Bronchial epithelial cell (primary cell): Measurements from ENCODE around the gene ZFAND5. TPM values are rescaled to one million over a fixed set of nuclear protein-coding genes. Genes with fewer than 3 reads are reported as not detected.

Experiments
- DNase-seq: peaks from one replicate; pipeline ENCODE4 v3.0.0-alpha.2; 2010; ENCODE audit warnings: low read depth
- FAIRE-seq: peaks from 2 replicates; lab custom pipeline; 2011; peaks lifted over from hg19 to GRCh38; lab: Jason Lieb, UNC
- H3K27me3 ChIP-seq: 2 replicates; pipeline ENCODE4 v1.5.1; 2011; ENCODE audit warnings: low read length; ENCODE audit not compliant: control insufficient read depth, insufficient read depth
- H3K36me3 ChIP-seq: 2 replicates; pipeline ENCODE4 v1.5.1; 2011; ENCODE audit warnings: low read length; ENCODE audit not compliant: control insufficient read depth, insufficient read depth
- H3K4me3 ChIP-seq: 2 replicates; pipeline ENCODE4 v1.5.1; 2011; ENCODE audit warnings: mild to moderate bottlenecking, low read depth, low read length, control low read depth
- CTCF ChIP-seq: IDR thresholded peaks from 2 replicates; pipeline ENCODE4 v1.5.1; 2011; ENCODE audit warnings: mild to moderate bottlenecking, moderate library complexity, low read length, control low read depth, inconsistent platforms; ENCODE audit not compliant: insufficient read depth, severe bottlenecking
- total RNA-seq: library from RNA; depleted of rRNA; stranded (reverse); fragments of >200 nt; gene quantifications from 2 replicates; pipeline ENCODE4 v1.2.1, GENCODE V29; 2014

The ZFAND5 gene
- total RNA-seq, 1 donor from 2014 or later, result 36.1 TPM

DNA sequence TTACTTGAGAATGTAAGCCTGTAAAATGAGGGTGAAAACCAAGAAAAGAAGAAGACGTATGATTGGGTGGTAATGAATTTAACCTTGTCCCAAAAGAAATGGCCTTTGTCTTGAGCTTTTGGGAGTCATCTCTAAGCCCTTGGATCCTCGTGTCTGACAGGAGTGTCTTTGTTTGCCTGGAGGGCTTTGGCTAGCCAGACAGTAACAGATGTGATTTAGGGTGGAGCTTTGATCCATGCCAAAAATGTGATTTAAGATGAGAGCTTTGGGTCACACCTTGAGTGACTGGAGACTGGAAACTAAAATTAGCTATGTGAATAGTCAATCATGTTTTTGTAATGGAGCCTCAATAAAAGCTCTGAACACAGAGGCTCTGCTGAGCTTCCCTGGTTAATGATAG is 25.9 kb upstream of the ZFAND5 start:
- FAIRE-seq, result no peak
- no peak for TF ChIP-seq CTCF
- DNase-seq, result no peak
- Histone ChIP-seq H3K4me3 (no peak overlapping the region), H3K36me3 (no peaks in the 10 kb centered on the region), H3K27me3 (no peaks in the 10 kb centered on the region)

- no peak overlapping the region for H3K4me3 ChIP-seq
- no peaks in the 10 kb centered on the region for H3K27me3 ChIP-seq
- DNase-seq (no peak), FAIRE-seq (no peak)
- no peaks in the 10 kb centered on the region for H3K36me3 ChIP-seq
- TF ChIP-seq CTCF, result no peak
These were observed 21.2 kb upstream of the ZFAND5 start for GRCh38 chr9:72386186-72386585.

DNA sequence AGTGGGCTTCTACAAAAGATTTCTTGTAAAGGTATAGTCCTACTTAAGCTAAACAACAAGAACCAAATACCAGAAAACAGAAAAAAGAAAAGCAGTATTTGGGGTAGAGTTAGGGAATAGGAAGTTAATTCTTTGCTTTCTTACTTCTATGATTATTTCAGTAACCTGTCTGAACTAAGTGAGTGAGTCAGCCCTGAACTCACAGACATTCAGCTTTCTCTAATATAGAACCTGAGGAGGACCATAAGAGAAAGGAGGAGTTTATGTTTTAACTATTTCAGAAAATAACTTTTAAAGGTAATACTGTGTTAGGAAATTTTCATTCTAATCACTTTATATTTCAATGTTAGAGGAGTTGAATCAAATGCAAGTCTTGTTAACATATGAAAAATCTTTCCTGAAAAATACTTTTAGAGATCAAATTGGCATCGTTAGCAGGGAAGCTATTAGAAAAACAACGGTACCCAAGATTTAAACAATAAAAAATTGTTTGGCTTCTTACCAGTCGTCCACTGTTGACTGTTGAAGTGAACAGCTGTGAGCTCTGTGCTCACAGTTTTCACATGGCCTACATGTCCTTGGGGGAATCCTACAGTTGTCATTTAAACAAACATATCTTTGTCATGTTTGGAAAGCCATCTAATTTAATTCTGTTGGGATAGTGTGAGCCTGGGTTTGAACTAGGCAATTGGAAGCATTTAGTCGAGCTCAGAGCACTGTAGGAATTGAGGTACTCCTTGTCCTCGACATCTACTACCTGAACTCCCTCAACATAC is 19.9 kb upstream of the ZFAND5 start:
- H3K36me3 ChIP-seq, result no peaks in the 10 kb centered on the region
- no peak overlapping the region for H3K4me3 ChIP-seq
- H3K27me3 ChIP-seq, result no peaks in the 10 kb centered on the region
- no peak for TF ChIP-seq CTCF
- DNase-seq (peak; percentile 40), FAIRE-seq (no peak)

DNA sequence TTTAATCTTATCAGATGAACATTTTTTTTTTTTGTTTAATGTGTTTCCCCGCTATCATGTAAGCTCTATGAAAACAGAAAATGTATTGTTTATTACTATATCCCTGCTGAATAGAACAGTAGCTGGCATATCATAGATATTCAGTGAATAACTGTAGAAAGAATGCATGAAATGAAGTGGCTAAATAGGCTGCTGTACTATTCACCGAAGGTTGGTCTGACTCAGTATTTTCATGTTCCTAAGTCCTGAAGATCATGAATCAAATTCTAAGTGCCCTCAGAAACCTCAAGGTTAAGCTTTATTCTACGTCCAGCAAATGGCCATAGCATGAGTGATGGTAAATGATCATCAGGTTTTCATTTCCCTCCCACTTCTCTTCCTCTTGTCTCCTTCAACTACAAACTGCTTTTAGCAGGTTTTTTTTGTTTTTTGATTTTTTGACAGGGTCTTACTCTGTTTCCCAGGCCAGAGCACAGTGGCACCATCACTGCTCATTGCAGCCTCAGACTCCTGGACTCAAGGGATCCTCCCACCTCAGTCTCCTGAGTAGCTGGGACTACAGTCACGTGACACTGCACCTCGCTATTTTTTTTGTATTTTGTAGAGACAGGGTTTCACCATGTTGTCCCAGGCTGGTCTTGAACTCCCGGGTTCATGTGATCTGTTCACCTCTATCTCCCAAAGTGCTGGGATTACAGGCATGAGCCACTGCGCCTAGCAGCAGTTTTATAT is 19.1 kb upstream of the ZFAND5 start:
- Histone ChIP-seq H3K4me3 (no peak overlapping the region), H3K27me3 (no peaks in the 10 kb centered on the region), H3K36me3 (no peaks in the 10 kb centered on the region)
- FAIRE-seq, result no peak
- DNase-seq, result peak; percentile 62
- no peak for TF ChIP-seq CTCF

DNA sequence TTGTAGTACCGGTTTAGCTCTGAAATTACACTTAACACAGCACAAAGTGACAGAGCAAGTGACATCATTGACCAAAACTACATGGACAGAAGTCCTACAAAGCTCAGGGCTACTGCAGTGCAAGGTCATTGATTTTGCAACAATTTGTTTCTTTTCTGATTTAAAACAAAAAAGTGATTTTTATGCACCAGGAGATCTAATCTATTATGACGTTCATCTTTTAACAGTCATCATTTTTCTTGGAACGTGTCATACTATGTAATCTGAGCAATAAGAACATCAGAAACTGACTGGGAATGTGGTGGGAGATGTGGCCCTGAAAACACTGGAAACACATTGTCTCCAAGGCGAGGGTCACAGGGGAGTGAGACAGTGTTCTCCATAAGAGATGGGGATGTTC is 17.4 kb upstream of the ZFAND5 start:
- no peak for FAIRE-seq
- Histone ChIP-seq H3K27me3 (no peaks in the 10 kb centered on the region), H3K36me3 (no peaks in the 10 kb centered on the region), H3K4me3 (no peak overlapping the region)
- no peak for TF ChIP-seq CTCF
- DNase-seq, result no peak
